AG09309 (cell line): ENCODE measurements around the gene KRT78.
"Not testable (repeated sequence)": the region's sequence is repeated elsewhere in the genome, so short reads cannot be mapped to it uniquely, and the experiment has no call there.

Source experiments
- DNase-seq: peaks from one replicate; pipeline ENCODE4 v3.0.0-alpha.2; 2010; ENCODE audit warnings: low read depth
- H3K4me3 ChIP-seq: 2 replicates; pipeline ENCODE4 v1.5.1; 2011; ENCODE audit warnings: mild to moderate bottlenecking, low read depth, low read length, moderate library complexity; ENCODE audit not compliant: control insufficient read depth
- CTCF ChIP-seq: IDR thresholded peaks from 2 replicates; pipeline ENCODE4 v1.5.1; 2011; ENCODE audit warnings: mild to moderate bottlenecking, low read depth, low read length, inconsistent platforms; ENCODE audit not compliant: insufficient read depth, control insufficient read depth; ENCODE audit errors: missing control alignments

Gene KRT78

GRCh38 chr12:52860102-52860823 lies 11.5 kb upstream of the KRT78 start:
- no peak overlapping the region for H3K4me3 ChIP-seq
- no peak for DNase-seq
- no peak for TF ChIP-seq CTCF

GRCh38 chr12:52857500-52857899 lies 8.7 kb upstream of the KRT78 start:
- H3K4me3 ChIP-seq: no peak overlapping the region
- no peak for DNase-seq
- no peak for TF ChIP-seq CTCF

GRCh38 chr12:52856787-52857186 lies 8.0 kb upstream of the KRT78 start:
- no peak for DNase-seq
- TF ChIP-seq CTCF: no peak
- no peak overlapping the region for H3K4me3 ChIP-seq

- not testable (repeated sequence) for H3K4me3 ChIP-seq, DNase-seq
These were observed 7.3 kb upstream of the KRT78 start for GRCh38 chr12:52856077-52856476.

- DNase-seq: no peak
- TF ChIP-seq CTCF: no peak
- H3K4me3 ChIP-seq: no peak overlapping the region
These were observed 3.0 kb upstream of the KRT78 start for GRCh38 chr12:52851787-52852186.

GRCh38 chr12:52850681-52851080 lies 1.9 kb upstream of the KRT78 start:
- no peak for TF ChIP-seq CTCF
- no peak overlapping the region for H3K4me3 ChIP-seq
- no peak for DNase-seq

GRCh38 chr12:52849511-52849910 lies 717 bp upstream of the KRT78 start:
- H3K4me3 ChIP-seq: no peak overlapping the region
- TF ChIP-seq CTCF: no peak
- no peak for DNase-seq
